Measurements from ENCODE around the gene RBL2. TPM values are rescaled to one million over a fixed set of nuclear protein-coding genes. Genes with fewer than 3 reads are reported as not detected.

The RBL2 gene
- total RNA-seq, 1 experiment from 2014 or later: 38.4 TPM

- Mint-ChIP-seq H3K27ac (no peak overlapping the region), H3K4me1 (no peaks in the 10 kb centered on the region), H3K4me3 (no peak overlapping the region), H3K27me3 (ENCODE audit: low read depth) (no peaks in the 10 kb centered on the region), H3K9me3 (no peaks in the 10 kb centered on the region), H3K36me3 (peaks cover 30% of the 10 kb centered on the region)
- ChIA-PET CTCF (interaction anchor here (1.0 to 1.3 kb wide), 2 partner anchors 65 to 143 kb away, joined by 3 read pairs; no protein-coding TSS in a partner anchor), POLR2A (no interaction called here)
- no peak for ATAC-seq
- TF ChIP-seq EMX1 (CRISPR knock-in tag; IDR thresholded peaks at IDR 0.05): no peak
- TF ChIP-seq KAT7 (CRISPR knock-in tag; IDR thresholded peaks at IDR 0.05; ENCODE audit: borderline replicate concordance): no peak
- DNase-seq (ENCODE audit: low spot score): no peak
Measured at GRCh38 chr16:53445534-53445933, 11.3 kb downstream of the RBL2 start.

- Mint-ChIP-seq H3K27me3 (ENCODE audit: low read depth) (no peaks in the 10 kb centered on the region), H3K36me3 (peaks cover 26% of the 10 kb centered on the region), H3K27ac (no peak overlapping the region), H3K4me1 (no peaks in the 10 kb centered on the region), H3K4me3 (no peak overlapping the region), H3K9me3 (no peaks in the 10 kb centered on the region)
- no peak for DNase-seq (ENCODE audit: low spot score)
- TF ChIP-seq ZBTB43 (CRISPR knock-in tag; IDR thresholded peaks at IDR 0.05) (no peak), TCF7 (CRISPR knock-in tag; IDR thresholded peaks at IDR 0.05; ENCODE audit: low read depth) (no peak)
- CTCF ChIA-PET: interaction anchor here (1.0 to 1.3 kb wide), 2 partner anchors 64 to 144 kb away, joined by 3 read pairs; no protein-coding TSS in a partner anchor
- POLR2A ChIA-PET: no interaction called here
- ATAC-seq: no peak
Measured at GRCh38 chr16:53446090-53446489, 11.8 kb downstream of the RBL2 start.

- POLR2A ChIA-PET: no interaction called here
Measured at GRCh38 chr16:53449816-53450517, 15.7 kb downstream of the RBL2 start.

More at GRCh38 chr16:53449816-53450517, 15.7 kb downstream of the RBL2 start:
- TF ChIP-seq IRF1 (CRISPR knock-in tag; IDR thresholded peaks at IDR 0.05) (no peak), RORB (CRISPR knock-in tag; IDR thresholded peaks at IDR 0.05) (no peak), ESRRA (CRISPR knock-in tag; IDR thresholded peaks at IDR 0.05; ENCODE audit: borderline replicate concordance) (no peak), NFATC4 (CRISPR knock-in tag; IDR thresholded peaks at IDR 0.05) (no peak), SOX15 (CRISPR knock-in tag; IDR thresholded peaks at IDR 0.05) (no peak), RELA (CRISPR knock-in tag; IDR thresholded peaks at IDR 0.05; ENCODE audit: borderline replicate concordance) (no peak), ZNF416 (CRISPR knock-in tag; IDR thresholded peaks at IDR 0.05) (no peak), ZBTB21 (CRISPR knock-in tag; IDR thresholded peaks at IDR 0.05; ENCODE audit: borderline replicate concordance) (no peak), SMAD4 (CRISPR knock-in tag; IDR thresholded peaks at IDR 0.05) (no peak), JAZF1 (CRISPR knock-in tag; IDR thresholded peaks at IDR 0.05) (no peak), E2F1 (CRISPR knock-in tag; IDR thresholded peaks at IDR 0.05) (no peak), USF2 (CRISPR knock-in tag; IDR thresholded peaks at IDR 0.05) (no peak), ZNF219 (CRISPR knock-in tag; IDR thresholded peaks at IDR 0.05; ENCODE audit: borderline replicate concordance) (no peak), CREM (CRISPR knock-in tag; IDR thresholded peaks at IDR 0.05) (no peak), SP1 (CRISPR knock-in tag; conservative IDR thresholded peaks at IDR 0.05) (no peak), ATF1 (CRISPR knock-in tag; IDR thresholded peaks at IDR 0.05) (no peak), NR1H2 (CRISPR knock-in tag; IDR thresholded peaks at IDR 0.05) (no peak), ZNF671 (CRISPR knock-in tag; IDR thresholded peaks at IDR 0.05) (no peak)
- CTCF ChIA-PET: interaction anchor here (1.0 kb wide), 1 partner anchor 60 kb away, joined by 10 read pairs; no protein-coding TSS in a partner anchor
- Mint-ChIP-seq H3K4me1 (no peaks in the 10 kb centered on the region), H3K27me3 (ENCODE audit: low read depth) (no peaks in the 10 kb centered on the region), H3K4me3 (no peak overlapping the region), H3K27ac (no peak overlapping the region), H3K9me3 (no peaks in the 10 kb centered on the region), H3K36me3 (peaks cover 25% of the 10 kb centered on the region)
- DNase-seq (ENCODE audit: low spot score): no peak
- no peak for ATAC-seq
